ENCODE results near the gene EPM2AIP1.
"Not testable (repeated sequence)": the region's sequence is repeated elsewhere in the genome, so short reads cannot be mapped to it uniquely, and the experiment has no call there.

The EPM2AIP1 gene

GRCh38 chr3:36991923-36992805 is 767 bp downstream of the EPM2AIP1 start:
- no peak for DNase-seq

GRCh38 chr3:36991147-36991546 is 1.8 kb downstream of the EPM2AIP1 start:
- no peak for DNase-seq

GRCh38 chr3:36989568-36989967 is 3.4 kb downstream of the EPM2AIP1 start:
- DNase-seq: no peak

- DNase-seq: no peak
These were observed 3.9 kb downstream of the EPM2AIP1 start for GRCh38 chr3:36989005-36989404.

- DNase-seq: no peak
These were observed 4.6 kb downstream of the EPM2AIP1 start for GRCh38 chr3:36988356-36988755.

GRCh38 chr3:36981006-36981405 is 11.9 kb downstream of the EPM2AIP1 start:
- DNase-seq: no peak

- DNase-seq: no peak
These were observed 19.8 kb downstream of the EPM2AIP1 start for GRCh38 chr3:36973139-36973538.

GRCh38 chr3:36972163-36972562 is 20.8 kb downstream of the EPM2AIP1 start:
- DNase-seq: no peak

GRCh38 chr3:36969540-36970432 is 23.1 kb downstream of the EPM2AIP1 start:
- DNase-seq: peak; percentile 31

- no peak for DNase-seq
These were observed 23.8 kb downstream of the EPM2AIP1 start for GRCh38 chr3:36969085-36969484.

GRCh38 chr3:36965440-36965839 is 27.5 kb downstream of the EPM2AIP1 start:
- no peak for DNase-seq

- no peak for DNase-seq
These were observed 28.1 kb downstream of the EPM2AIP1 start for GRCh38 chr3:36964817-36965216.

GRCh38 chr3:36964331-36964730 is 28.6 kb downstream of the EPM2AIP1 start:
- no peak for DNase-seq

- DNase-seq: not testable (repeated sequence)
These were observed 29.9 kb downstream of the EPM2AIP1 start for GRCh38 chr3:36963008-36963407.

GRCh38 chr3:36960502-36960901 is 32.4 kb downstream of the EPM2AIP1 start:
- no peak for DNase-seq

- DNase-seq: no peak
These were observed 33.1 kb downstream of the EPM2AIP1 start for GRCh38 chr3:36959821-36960220.

GRCh38 chr3:36957862-36958686 is 34.9 kb downstream of the EPM2AIP1 start:
- DNase-seq: no peak

- no peak for DNase-seq
These were observed 35.9 kb downstream of the EPM2AIP1 start for GRCh38 chr3:36957063-36957462.

GRCh38 chr3:36956155-36956554 is 36.8 kb downstream of the EPM2AIP1 start:
- DNase-seq: no peak

- no peak for DNase-seq
These were observed 38.3 kb downstream of the EPM2AIP1 start for GRCh38 chr3:36954452-36955134.

GRCh38 chr3:36947814-36948213 is 45.1 kb downstream of the EPM2AIP1 start:
- not testable (repeated sequence) for DNase-seq

GRCh38 chr3:36945333-36945980 is 47.5 kb downstream of the EPM2AIP1 start:
- no peak for DNase-seq

Measured in femur (tissue), 1 donor.